Activated T-cell treated with anti-CD3 and anti-CD28 coated beads for 4 hours (primary cell): Measurements from ENCODE around the gene FTCD.

ENCODE experiments used
- DNase-seq: peaks from one replicate; pipeline ENCODE4 v3.0.0-alpha.2; 2020

FTCD gene

DNA sequence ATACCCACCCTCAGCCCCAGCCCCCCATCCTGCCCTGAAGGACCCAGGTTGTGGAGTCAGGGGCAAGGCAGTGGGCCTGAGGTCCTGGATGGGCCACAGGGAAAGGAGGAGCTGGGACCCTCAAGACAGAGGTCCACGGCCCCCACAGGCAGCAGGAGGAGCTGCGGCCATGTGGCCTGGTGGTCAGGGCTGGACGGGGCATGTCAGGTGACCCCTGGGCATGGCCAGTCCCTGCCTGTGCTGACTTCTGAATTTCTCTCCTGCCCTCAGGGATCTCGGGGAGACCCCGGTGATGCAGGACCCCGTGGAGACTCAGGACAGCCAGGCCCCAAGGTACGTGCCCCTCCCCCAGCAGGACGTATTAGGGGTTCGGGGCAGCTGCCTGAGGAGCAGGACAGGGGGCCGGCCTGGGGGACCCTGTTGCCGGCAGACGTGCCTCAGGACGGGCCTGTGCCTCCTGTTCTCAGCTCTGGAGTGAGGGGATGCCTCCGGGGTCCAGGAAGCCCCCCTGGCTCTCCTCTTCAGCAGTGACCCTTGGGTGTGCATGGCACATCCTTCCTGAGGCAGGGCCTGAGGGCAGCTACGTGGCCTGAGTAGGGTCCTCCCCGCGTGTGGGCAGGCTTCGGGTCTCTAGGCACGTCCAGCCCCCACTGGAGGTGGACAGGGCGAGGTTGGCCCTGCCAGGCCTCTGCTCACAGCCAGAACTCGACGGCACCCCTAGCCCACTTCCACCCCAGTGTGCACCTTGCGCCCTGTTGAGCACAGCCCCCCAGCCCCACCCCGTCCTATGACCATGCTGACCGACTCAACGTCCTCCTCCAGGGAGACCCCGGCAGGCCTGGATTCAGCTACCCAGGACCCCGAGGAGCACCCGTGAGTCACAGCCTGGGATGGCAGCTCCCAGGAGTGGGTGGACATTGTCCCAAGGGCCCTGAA is 33.8 kb downstream of the FTCD start:
- DNase-seq = no peak

DNA sequence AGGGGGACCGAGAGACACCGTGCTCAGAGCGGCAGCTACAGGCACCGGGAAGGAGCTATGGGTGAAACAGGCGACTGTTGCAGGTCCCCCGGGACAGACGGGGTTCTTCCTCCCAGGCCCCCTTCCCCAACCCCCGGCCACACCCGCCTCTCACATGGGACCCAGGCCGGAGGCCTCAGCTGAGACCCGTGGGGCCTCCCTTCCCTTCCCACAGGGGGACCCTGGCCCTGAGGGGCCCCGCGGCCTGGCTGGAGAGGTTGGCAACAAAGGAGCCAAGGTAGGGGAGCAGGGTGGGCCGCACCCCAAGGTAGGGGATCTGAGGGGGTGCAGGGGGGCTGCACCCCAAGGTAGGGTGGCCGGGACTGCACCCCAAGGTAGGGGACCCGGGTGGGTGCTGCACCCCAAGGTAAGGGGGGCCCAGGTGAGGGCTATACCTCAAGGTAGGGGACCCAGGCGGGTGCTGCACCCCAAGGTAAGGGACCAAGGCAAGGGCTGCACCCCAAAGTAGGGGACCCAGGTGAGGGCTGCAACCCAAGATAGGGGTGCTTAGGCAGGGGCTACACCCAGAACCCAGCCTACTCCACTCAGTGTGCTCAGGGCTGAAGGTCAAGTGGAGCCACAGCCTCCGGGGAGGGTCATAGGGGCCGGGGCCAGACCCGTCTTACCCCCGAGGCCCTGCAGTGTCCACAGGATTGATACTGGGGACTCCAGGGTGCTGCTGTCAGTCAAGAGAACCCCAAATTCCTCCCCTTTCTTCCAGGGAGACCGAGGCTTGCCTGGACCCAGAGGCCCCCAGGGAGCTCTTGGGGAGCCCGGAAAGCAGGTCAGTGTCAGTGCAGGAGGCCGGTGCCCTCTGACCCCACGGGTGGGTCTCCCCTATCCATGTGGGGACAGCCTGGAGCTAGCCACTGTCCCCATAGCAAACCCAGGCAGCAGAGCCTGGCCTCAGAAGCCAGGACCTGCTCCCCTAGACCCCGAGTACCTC is 34.8 kb downstream of the FTCD start:
- DNase-seq = no peak

DNA sequence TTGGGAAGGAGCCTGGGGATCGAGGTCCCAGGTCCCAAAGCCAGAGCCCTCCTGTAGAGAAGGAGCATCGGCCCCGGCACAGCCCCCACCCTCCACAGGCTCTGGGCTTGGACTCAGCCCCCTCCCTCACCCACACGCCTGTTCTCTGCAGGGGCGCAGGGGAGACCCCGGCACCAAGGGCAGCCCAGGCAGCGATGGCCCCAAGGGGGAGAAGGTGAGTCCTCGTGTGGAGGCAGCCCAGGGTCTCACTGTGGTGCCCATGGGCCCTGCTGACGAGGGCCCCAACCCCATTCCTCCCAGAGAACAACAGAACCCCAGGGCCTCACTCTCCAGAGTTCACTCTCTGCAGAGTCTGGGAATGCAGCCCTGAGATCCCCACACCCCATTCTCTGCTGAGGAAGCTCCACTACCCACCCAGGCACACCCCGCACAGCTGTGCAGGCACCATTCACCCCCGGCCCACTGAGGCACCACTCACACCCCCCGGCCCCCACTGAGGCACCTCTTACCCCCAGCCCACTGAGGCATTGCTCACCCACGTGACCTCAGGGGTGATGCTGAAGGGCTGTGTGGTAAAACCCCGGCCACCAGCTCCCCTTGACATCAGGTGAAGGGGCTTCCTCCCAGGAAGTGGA is 35.6 kb downstream of the FTCD start:
- DNase-seq = no peak

DNA sequence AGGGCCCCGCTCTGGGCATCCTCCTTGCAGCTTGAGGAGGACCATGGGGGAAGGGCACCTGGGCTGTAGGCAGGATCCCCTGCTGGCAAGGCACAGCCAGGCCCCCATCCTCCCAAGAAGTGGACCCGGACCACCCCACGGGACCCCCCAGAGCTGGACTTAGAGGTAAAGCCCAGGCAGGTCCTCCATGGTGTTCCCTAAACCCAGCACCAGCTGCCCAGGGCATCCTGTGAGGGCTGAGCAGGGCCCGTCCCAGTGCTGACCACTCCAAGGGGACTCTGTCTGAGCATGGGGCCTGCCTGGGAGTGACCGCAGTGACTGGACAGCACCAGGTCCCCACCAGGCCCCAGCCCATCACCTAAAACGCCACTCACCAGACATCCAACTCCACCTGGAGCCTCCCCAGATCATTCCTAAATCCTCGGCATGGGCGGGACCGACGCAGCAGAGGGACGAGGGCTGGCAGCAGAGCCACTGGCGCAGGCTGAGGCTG is 36.2 kb downstream of the FTCD start:
- DNase-seq = no peak

DNA sequence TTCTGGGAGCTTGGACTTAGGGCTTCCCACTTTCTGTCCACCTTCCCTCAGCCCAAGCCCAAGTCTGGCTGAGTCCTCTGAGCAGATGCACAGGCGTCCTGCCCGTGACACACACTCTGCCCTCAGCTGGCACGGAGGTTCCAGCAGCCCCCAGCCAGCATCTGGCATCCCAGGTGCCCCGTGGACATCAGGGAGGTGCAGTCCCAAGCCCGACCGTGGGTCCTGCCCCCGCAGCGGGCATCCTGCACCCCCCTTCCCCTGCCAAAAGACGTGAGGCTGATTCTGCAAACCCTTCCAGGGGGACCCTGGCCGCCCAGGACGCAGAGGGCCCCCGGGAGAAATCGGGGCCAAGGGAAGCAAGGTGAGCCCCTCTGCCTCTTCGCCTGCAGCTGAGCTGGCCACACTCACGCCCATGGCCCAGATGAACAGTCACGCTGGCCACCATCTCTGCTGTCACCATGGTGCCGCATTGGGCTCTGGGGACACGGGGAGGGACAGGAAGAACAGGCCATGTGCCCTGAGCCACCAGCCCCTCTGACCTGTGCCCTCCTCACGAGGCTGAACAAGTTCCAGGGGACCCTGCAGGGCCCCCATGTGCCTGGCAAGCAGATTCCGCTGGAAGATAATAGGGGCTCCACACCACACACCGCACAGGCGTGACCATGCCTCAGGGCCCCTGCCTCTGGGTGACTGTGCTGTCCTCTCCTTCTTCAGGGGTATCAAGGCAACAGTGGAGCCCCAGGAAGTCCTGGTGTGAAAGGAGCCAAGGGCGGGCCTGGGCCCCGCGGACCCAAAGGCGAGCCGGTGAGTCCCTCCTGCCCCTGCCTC is 36.8 kb downstream of the FTCD start:
- DNase-seq = no peak

DNA sequence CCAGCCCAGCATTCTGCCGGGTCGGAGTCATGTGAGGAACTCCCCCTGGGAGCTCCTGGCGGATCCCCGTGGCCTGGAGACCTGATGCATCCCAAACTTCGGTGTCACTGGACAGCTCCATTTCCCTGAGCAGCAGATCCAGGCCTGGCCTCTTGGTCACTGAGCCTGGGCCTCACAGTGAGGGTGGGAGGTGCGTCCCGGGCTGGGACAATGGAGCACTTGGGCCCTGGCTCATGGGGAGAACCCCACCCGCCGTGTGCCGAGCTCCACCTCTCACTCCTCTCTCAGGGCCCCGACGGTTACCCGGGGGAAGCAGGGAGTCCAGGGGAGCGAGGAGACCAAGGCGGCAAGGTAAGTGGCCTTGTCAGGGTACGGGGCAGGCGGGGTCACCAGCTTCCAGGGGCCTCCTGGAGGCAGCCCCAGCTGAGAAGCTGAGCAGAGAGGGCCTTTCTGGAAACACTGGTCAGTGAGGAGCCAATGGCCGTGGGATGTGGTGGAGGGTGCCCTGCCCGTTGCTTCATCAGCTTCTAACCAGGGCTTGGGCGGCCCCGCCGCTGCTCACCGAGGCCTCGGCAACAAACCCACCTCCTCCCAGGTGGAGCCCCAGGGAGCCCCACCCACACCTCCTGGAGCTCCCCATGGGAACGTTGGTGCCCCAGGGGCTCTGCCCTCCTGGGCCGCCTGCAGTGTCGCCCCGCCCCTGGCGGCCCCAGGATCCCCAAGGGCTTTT is 37.6 kb downstream of the FTCD start:
- DNase-seq = no peak

DNA sequence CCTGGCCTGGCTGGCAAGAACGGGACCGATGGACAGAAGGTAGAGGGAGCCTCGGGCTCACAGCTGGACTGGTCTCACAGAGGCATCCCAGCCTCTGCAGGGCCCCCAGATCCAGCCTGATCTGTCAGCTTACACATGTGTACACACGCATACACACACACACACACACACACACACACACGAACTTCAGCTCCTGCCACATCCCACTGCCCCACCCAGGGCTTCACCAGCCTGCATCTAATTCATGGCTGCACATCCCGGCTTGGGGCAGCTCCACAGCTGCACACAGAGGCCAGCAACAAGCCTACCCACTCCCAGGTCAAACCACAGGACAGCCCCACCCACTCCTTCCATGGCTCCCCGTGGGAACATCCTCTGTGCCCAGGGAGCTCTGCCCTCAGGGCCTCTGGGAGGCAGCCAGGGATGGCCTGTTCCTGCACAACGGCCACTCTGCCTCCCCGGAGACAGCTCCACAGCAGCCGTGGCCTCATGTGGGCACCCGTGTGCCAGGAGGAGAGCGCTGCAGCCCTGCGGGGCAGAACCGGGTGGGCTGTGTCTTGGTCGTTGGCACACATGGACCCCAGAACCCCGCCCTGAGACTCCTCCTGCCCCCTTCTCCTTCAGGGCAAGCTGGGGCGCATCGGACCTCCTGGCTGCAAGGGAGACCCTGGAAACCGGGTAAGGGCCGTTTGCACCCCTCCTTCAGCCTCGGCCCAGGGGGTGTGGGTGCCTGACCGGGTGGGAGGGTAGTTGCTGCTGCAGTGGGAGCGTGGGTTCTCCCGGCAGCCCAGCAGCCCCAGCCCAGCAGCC is 38.4 kb downstream of the FTCD start:
- DNase-seq = no peak

DNA sequence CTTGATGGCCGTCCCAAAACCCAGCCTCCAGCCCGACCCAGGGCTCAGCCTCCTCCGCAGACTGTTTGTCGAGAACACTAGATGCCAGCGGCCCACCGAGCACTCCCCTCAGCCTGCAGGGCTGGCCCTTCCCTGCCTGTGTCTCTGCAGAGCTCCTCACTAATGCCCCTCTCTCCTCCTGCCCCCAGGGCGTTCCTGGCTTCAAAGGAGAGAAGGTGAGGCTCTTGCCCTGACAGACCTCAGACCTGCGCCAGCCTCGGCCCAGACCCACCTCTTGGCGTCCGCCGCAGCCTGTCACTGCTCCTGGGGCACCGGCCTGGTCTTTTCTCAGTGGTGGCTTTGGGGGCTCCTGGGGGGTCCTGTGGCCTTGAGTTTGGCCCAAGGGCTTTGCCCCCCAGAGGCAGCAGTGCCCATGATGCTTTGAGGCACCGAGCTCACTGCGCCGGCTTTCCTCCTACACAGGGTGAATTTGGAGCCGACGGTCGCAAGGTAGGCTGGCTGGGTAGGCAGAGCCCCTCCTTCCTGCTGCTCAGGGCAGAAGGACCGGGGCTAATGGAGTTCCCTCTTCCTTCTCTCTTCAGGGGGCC is 39.1 kb downstream of the FTCD start:
- DNase-seq = no peak

DNA sequence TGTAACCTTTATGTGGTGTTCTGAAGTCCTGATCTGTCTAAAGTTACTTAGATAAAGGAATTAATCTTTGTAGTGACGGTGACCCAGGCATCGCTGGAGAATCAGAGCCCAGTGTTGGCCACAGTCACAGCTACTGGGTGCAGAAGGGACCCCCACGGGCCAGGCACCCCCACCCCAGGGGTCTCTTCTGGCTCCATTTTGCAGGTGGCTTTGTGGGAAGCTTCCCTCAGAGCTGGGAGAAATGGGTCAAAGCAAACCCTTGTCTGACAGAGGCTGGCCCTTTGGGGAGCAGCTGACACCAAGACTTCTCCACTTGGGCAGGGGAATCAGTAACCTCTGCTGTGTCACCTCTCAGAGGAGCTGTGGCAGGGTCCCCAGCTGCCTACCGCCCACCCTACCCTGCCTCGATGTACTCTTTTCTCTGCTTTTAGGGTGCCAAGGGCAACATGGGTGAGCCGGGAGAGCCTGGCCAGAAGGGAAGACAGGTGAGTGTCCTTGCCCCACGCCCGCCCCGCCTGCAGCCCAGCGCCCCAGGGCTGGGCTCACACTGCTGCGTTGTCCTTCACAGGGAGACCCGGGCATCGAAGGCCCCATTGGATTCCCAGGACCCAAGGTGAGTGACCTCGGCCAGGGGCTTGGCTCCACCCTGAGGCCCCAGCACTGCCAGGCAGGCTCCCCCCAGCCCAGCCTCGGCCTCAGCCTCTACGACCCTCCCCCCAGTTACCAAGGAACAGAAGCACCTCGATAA is 39.8 kb downstream of the FTCD start:
- DNase-seq = no peak

DNA sequence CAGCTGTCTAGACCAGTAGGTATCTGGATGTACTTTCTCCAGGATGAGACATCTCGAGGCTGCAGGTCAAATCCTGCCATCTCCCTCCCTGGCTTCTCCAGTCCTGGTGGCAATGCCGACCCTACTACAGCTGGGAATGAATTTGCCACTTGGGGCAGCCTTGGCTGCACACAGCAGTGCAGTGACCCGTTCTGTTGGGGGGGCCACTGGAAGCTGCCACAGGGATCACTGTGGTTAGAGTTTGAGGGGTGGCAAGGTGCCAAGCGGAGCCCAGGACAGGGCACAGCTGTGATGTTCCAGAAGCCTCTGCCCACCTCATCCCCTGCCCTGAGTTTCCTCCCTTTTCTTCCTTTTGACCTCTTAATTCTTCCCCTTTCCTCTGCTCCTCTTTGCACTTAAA is 40.4 kb downstream of the FTCD start:
- DNase-seq = no peak

DNA sequence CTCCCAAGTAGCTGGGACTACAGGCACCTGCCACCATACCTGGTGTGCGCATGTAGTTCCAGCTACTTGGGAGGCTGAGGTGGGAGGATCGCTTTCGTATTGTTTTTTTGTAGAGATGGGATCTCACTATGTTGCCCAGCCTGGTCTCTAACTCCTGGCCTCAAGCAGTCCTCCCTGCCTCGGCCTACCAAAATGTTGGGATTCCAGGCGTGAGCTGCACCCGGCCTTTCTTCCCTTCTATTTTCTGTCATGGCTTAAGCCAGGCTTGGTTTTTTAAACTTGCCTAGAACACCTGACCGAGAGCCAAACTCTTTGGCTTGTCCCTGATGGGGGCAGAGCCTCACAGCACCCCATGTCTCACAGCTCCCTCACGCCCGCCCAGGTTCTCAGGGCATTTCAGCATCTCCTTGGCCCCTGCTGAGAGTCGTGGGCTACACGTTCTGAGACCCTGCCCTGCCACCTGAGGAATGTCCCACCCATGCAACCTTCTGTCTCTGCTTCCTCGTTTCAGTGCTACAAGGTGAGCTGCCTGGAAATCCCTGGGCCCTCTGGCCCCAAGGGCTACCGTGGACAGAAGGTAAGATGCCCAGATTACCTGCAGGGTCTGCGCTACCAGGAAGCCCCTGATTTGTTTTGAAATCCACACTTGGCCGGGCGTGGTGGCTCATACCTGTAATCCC is 41.7 kb downstream of the FTCD start:
- DNase-seq = no peak

DNA sequence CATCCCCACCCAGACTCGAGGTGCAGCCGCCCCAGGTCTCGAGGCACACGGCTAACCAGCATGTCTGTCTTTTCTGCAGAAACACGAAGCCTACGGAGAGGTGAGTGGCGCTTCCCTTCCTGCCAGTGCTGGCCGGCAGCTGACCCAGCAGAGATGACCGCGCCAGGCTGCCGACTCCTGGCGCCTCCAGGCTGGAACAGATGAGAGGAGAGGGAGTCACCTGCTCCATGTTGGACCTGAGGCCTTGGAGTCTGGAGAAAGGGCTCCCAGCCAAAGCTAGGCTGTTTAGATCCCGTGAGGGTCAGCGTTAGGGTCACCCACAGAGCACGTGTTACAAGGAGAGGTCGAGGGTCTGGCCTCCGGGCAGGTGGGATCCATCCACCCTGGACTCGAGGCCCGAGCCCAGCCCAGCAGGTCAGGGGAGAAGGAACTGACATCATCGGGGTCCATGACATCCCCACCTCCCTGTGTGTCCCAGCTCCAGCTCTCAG is 42.6 kb downstream of the FTCD start:
- DNase-seq = no peak

DNA sequence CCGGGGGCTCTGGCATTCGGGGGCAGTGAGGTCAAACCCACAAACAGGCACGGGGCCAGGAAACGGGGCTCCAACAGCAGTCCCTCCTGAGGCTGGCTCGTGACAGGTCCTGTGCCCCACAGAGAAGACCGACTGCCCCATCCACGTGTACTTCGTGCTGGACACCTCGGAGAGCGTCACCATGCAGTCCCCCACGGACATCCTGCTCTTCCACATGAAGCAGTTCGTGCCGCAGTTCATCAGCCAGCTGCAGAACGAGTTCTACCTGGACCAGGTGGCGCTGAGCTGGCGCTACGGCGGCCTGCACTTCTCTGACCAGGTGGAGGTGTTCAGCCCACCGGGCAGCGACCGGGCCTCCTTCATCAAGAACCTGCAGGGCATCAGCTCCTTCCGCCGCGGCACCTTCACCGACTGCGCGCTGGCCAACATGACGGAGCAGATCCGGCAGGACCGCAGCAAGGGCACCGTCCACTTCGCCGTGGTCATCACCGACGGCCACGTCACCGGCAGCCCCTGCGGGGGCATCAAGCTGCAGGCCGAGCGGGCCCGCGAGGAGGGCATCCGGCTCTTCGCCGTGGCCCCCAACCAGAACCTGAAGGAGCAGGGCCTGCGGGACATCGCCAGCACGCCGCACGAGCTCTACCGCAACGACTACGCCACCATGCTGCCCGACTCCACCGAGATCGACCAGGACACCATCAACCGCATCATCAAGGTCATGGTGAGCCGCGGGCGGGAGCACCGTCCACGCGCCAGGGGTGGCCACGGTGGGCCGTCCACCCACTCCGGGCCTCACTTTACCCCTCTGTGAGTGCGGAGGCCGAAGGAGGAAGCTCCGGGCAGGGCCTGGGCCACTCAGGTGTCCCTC is 43.3 kb downstream of the FTCD start:
- DNase-seq = no peak

DNA sequence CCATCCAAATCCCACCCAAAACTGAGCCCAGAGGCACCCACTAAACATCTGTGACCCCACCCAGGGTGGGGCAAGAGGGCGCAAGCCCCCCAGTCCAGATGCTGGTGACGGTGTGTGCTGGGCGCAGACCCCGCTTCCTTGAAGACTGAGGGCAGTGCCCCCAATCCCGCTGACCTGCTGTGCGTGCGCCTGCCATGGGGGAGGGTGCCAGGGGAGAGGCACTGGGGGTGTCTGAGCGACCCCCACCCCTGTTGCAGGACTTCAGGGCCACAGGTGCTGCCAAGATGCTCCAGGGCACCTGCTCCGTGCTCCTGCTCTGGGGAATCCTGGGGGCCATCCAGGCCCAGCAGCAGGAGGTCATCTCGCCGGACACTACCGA is 44.2 kb downstream of the FTCD start:
- no peak for DNase-seq

DNA sequence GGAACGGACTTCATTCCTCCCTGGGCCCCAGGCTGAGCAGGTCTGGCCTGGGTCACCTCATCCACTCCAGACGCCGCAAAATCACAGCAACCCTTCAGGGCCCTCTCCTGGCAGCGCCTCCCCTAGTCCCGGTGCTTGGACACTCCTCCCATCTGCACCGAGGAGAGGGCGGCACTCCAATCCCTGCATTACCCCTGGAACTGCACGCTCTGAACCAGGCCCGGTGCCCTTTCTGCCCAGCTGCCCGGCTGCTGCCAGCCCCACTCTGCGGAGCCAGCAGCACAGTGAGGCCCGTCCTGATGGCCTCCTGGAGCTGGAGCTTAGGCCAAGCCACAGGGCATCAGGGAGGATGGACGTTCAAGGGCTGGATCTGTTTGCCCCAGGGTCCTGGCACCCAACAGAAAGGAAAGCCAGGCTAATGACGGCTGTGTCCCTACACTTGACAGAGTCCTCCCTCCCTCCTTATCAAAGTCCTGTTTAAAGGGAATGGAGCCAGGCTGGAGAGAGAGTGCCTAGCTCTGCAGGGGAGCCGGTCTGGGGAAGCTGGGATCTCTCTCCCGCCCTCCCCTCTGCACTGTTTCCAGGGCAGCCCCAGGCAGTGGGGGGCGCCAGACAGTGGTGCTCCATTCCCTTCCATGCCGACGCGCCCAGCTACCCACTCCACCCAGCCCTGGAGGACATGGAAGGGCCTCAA is 44.7 kb downstream of the FTCD start:
- DNase-seq = no peak

DNA sequence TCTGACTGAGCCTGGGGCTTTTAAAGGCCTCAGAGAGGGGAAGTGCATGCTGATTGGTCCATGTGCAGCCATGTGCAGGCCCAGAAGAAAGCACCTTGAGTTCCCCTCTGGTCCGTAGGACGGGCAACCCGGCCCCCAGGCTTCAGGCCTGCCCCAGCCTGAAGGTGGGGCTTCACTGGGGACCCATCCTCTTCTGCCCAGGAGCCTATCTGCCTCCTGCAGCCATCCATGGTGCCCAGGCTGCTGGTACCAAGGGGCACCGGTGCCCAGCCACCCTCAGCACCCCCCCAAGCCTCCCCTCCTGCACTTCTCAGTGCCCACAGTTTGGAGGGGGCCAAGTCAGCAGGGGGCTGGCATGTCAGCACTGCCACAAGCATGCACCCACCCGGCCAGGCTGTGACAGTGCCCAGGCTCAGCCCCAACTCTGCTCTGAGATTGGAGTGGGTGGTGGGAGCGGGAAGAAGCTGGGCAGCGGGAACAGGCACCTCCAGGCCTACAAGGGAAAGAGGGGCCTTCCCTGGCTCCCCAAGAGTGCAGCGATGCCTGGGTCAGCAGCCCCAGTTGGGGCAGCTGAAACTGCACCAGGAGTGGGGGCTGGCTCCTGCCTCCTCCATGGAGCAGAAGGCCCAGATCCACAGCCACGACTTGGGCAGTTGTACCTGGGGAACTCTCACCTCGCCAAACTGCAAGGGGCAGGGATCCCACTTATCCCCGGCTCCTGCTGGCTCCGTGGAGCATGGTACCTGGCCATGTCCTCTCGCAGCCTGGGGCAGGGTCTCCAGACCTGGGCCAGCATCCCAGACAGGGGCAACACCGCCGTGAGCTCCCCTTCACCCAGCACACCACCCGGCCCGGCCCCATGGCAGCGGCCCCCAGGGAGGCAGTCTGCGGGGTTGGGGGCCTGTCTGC is 45.8 kb downstream of the FTCD start:
- no peak for DNase-seq
